Astrocyte (in vitro differentiated cells and primary cell): ENCODE measurements around the gene SLC38A8.

Experiments used
- CTCF ChIP-seq: IDR thresholded peaks from 2 replicates; pipeline ENCODE4 v1.5.1; 2011; ENCODE audit warnings: low read depth, mild to moderate bottlenecking, inconsistent platforms, low read length, moderate library complexity; ENCODE audit not compliant: insufficient read depth
- EZH2 ChIP-seq: IDR thresholded peaks from 2 replicates; pipeline ENCODE4 v1.6.1; 2012; ENCODE audit warnings: mild to moderate bottlenecking, low read length, inconsistent platforms; ENCODE audit not compliant: insufficient read depth

GRCh38 chr16:84054271-84054670 is 11.7 kb upstream of the SLC38A8 start:
- TF ChIP-seq CTCF (no peak), EZH2 (no peak)
